Nephron progenitor cell (in vitro differentiated cells): ENCODE measurements around the gene PPP1R14C.

Experiments
- DNase-seq: peaks from one replicate; pipeline ENCODE4 v3.0.0; 2021
- H3K27ac Mint-ChIP-seq: 2 replicates; pipeline ENCODE4 v1.8.0; 2021; ENCODE audit warnings: mild to moderate bottlenecking, moderate library complexity, mixed read lengths
- H3K27me3 Mint-ChIP-seq: 2 replicates; pipeline ENCODE4 v1.8.0; 2021; ENCODE audit warnings: mild to moderate bottlenecking, low read depth, mixed read lengths; ENCODE audit not compliant: poor library complexity
- H3K36me3 Mint-ChIP-seq: 2 replicates; pipeline ENCODE4 v1.8.0; 2021; ENCODE audit warnings: low read depth, mixed read lengths
- H3K4me1 Mint-ChIP-seq: 2 replicates; pipeline ENCODE4 v1.8.0; 2021; ENCODE audit warnings: mixed read lengths
- H3K4me3 Mint-ChIP-seq: 2 replicates; pipeline ENCODE4 v1.8.0; 2021; ENCODE audit warnings: mild to moderate bottlenecking, moderate library complexity, mixed read lengths
- H3K9me3 Mint-ChIP-seq: 2 replicates; pipeline ENCODE4 v1.8.0; 2021; ENCODE audit warnings: mild to moderate bottlenecking, moderate library complexity, mixed read lengths
- TF ChIP-seq, protein P1 (sequence below): fragments of 200-600 bp; sonication (generic); IDR thresholded peaks from 2 replicates; pipeline ENCODE4 v1.5.0; 2021; ENCODE audit warnings: antibody characterized with exemption

Gene PPP1R14C

DNA sequence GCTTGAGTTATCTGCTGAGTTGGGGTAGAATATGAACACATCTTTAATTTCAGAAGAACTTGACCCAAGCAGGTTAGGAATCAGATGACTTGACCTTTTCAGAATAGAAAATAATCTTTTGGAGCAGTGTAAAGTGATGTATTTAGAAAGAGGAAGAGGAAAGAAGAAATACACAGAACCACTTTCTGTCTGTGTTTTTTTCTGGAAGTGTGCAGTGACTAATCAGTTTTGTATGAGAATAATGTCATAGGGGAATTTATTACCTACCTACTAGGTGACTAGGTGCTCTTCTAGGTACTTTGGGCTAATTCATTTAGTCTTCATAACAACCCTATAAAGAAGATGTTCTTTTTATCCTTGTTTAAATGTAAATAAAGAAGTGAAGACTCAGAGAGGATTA lies 3.0 kb downstream of the PPP1R14C start:
- no peaks in the 10 kb centered on the region for H3K9me3 Mint-ChIP-seq
- H3K27me3 Mint-ChIP-seq: peaks cover 76% of the 10 kb centered on the region
- no peaks in the 10 kb centered on the region for H3K36me3 Mint-ChIP-seq
- peaks cover 43% of the 10 kb centered on the region for H3K4me1 Mint-ChIP-seq
- no peak overlapping the region for H3K4me3 Mint-ChIP-seq
- no peak for DNase-seq
- TF ChIP-seq, protein P1, sequence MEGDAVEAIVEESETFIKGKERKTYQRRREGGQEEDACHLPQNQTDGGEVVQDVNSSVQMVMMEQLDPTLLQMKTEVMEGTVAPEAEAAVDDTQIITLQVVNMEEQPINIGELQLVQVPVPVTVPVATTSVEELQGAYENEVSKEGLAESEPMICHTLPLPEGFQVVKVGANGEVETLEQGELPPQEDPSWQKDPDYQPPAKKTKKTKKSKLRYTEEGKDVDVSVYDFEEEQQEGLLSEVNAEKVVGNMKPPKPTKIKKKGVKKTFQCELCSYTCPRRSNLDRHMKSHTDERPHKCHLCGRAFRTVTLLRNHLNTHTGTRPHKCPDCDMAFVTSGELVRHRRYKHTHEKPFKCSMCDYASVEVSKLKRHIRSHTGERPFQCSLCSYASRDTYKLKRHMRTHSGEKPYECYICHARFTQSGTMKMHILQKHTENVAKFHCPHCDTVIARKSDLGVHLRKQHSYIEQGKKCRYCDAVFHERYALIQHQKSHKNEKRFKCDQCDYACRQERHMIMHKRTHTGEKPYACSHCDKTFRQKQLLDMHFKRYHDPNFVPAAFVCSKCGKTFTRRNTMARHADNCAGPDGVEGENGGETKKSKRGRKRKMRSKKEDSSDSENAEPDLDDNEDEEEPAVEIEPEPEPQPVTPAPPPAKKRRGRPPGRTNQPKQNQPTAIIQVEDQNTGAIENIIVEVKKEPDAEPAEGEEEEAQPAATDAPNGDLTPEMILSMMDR: no peak
- H3K27ac Mint-ChIP-seq: no peak overlapping the region

DNA sequence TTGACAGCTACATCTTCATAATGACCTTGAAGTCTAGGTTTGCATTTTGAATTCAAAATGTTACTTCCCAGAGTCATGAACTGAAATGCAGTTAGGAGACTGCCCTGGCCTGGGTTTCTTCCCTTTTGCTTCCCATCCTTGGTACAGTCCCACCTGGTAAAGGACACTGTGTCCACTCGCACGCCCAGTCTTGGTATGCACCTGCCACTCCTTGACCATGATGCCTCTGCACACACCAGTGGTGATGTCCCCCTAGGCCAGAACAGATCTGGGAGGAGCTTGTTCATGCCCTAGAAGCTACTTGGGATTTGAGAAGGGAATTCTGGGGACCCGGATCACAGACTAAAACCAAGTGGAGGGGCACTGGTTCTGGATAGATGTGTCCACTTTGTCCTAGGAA lies 3.6 kb downstream of the PPP1R14C start:
- H3K36me3 Mint-ChIP-seq: no peaks in the 10 kb centered on the region

DNA sequence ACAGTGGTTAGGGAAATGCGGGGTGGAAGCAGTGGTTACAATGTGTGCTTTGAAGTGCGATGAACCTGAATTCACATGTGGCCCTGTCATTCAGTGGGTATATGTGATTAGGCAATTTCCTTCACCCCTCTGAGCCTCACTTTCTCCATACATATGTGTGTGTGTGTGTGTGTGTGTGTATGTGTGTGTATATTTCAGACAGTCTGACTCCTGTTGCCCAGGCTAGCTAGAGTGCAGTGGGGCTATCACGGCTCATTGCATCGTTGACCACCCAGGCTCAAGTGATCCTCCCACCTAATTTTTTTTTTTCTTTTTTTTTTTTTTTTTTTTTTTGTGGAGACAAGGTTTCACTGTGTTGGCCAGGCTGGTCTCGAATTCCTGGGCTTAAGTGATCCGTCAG lies 6.3 kb downstream of the PPP1R14C start:
- TF ChIP-seq, protein P1: no peak
- Mint-ChIP-seq H3K27me3 (peaks cover 78% of the 10 kb centered on the region), H3K4me3 (no peak overlapping the region), H3K9me3 (no peaks in the 10 kb centered on the region), H3K27ac (no peak overlapping the region), H3K4me1 (peaks cover 56% of the 10 kb centered on the region), H3K36me3 (no peaks in the 10 kb centered on the region)
- peak; percentile 22 for DNase-seq

More for the DNA sequence above, 3.6 kb downstream of the PPP1R14C start:
- Mint-ChIP-seq H3K4me1 (peaks cover 49% of the 10 kb centered on the region), H3K27ac (no peak overlapping the region), H3K4me3 (no peak overlapping the region), H3K27me3 (peaks cover 77% of the 10 kb centered on the region), H3K9me3 (no peaks in the 10 kb centered on the region)
- TF ChIP-seq, protein P1: no peak
- DNase-seq: no peak

DNA sequence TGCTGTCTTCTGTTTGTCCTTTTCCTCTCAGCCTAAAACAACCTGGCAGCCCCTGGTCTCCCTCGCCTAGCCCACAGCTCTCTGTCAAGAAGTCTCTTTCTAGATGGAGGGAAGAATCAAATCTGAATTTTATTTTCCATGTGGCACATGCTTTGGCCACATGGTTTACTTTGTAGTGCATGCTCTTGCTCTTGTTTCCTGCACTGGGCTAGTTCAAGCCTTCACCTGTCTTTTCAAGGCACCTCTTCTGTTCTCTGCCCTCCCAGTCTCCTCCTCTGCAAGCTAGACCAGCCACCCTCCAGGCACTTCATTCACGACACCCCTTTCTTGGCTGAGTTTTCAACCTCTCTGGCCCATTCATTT lies 7.6 kb downstream of the PPP1R14C start:
- Mint-ChIP-seq H3K36me3 (no peaks in the 10 kb centered on the region), H3K9me3 (no peaks in the 10 kb centered on the region), H3K27ac (no peak overlapping the region), H3K4me3 (no peak overlapping the region), H3K27me3 (peaks cover 68% of the 10 kb centered on the region), H3K4me1 (peaks cover 54% of the 10 kb centered on the region)
- TF ChIP-seq, protein P1: no peak
- no peak for DNase-seq

DNA sequence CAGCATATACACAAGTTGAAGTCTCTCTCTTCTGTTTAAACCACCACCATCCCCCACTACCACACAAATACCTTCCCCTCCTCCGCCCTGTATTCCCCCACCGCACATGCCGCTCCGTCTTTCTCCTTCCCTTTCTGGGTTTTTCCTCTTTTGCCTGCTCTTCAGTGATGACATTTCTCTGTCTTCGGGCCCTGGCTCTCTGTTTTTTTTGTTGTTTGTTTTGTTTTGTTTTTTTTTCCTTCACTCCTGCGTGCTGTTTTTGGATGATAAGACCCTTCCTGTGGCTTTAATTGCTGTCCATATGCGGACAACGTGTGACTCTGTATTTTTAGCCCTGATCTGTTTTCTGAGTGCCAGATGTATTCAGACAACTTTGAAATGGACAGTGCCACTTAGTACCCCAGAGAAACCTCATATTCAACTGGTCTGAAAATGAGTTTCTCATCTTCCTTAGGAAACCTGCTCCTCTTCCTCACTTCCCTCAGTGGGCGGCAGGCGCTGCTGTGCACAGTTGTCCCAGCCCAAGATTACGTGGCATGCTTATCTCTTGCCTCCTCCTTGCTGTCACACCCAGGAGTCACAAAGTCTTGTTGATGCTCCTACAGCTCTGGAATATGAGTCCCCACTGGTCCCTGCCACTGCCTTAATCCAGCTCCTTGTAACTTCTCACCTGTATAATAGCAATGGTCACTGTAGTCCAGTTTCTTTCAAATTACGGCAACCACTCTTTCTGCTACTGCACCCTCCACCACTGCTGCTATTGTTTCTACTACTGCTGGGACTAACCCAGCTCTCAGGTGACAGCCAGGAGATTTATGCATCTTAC lies 8.2 kb downstream of the PPP1R14C start:
- peaks cover 64% of the 10 kb centered on the region for H3K27me3 Mint-ChIP-seq
- no peak for DNase-seq
- TF ChIP-seq, protein P1: no peak
- peaks cover 54% of the 10 kb centered on the region for H3K4me1 Mint-ChIP-seq
- H3K36me3 Mint-ChIP-seq: no peaks in the 10 kb centered on the region
- no peak overlapping the region for H3K4me3 Mint-ChIP-seq
- H3K9me3 Mint-ChIP-seq: no peaks in the 10 kb centered on the region
- no peak overlapping the region for H3K27ac Mint-ChIP-seq
